Cardiac muscle cell (in vitro differentiated cells and primary cell): ENCODE results near the gene ATP4B. TPM values are rescaled to one million over a fixed set of nuclear protein-coding genes. Genes with fewer than 3 reads are reported as not detected.

Source experiments
- DNase-seq, 2 donors: peaks; one replicate each; pipeline versions ENCODE4 v3.0.0 to v3.0.0-alpha.2; 2010 to 2017; ENCODE audit warnings: low read depth in 1 of 2, low spot score in 1 of 2
- H3K27ac ChIP-seq: fragments of 200-600 bp; sonication (generic); 2 replicates; pipeline ENCODE4 v1.5.1; 2016
- H3K27me3 ChIP-seq: fragments of 200-600 bp; sonication (generic); 2 replicates; pipeline ENCODE4 v1.6.0; 2016; ENCODE audit warnings: control low read depth
- H3K36me3 ChIP-seq: fragments of 200-600 bp; sonication (generic); 2 replicates; pipeline ENCODE4 v1.5.1; 2016; ENCODE audit warnings: control low read depth
- H3K4me1 ChIP-seq: fragments of 200-600 bp; sonication (generic); 2 replicates; pipeline ENCODE4 v1.8.1; 2017; ENCODE audit warnings: low read depth, mild to moderate bottlenecking, mixed run types
- H3K4me3 ChIP-seq: fragments of 200-600 bp; sonication (generic); 2 replicates; pipeline ENCODE4 v1.5.1; 2016; ENCODE audit warnings: mild to moderate bottlenecking
- H3K9me3 ChIP-seq: fragments of 200-600 bp; sonication (generic); 2 replicates; pipeline ENCODE4 v1.5.1; 2017; ENCODE audit warnings: low read depth, mild to moderate bottlenecking, control low read depth
- CTCF ChIP-seq: IDR thresholded peaks from 2 replicates; pipeline ENCODE4 v1.5.1; 2012; ENCODE audit warnings: low read depth, mild to moderate bottlenecking, low read length
- polyA plus RNA-seq: library from polyadenylated mRNA; unstranded; fragments of >200 nt; fragmentation: Nextera tagmentation; extraction: Ambion mirVana; gene quantifications from 2 replicates; pipeline ENCODE4 v1.2.1, GENCODE V29; 2016
- total RNA-seq: library from RNA; depleted of rRNA; stranded (reverse); fragments of >200 nt; gene quantifications from 2 replicates; pipeline ENCODE4 v1.2.3, GENCODE V29; 2016

ATP4B gene
- total and polyA plus RNA-seq, 2 experiments from 2014 or later, result 0.29 TPM; not detected in 1

- Histone ChIP-seq H3K27me3 (no peaks in the 10 kb centered on the region), H3K4me3 (no peak overlapping the region), H3K36me3 (no peaks in the 10 kb centered on the region), H3K27ac (no peak overlapping the region), H3K4me1 (no peaks in the 10 kb centered on the region), H3K9me3 (no peaks in the 10 kb centered on the region)
- DNase-seq, result no peak
- no peak for TF ChIP-seq CTCF
Measured at GRCh38 chr13:113654591-113655345, 3.2 kb downstream of the ATP4B start.

DNA sequence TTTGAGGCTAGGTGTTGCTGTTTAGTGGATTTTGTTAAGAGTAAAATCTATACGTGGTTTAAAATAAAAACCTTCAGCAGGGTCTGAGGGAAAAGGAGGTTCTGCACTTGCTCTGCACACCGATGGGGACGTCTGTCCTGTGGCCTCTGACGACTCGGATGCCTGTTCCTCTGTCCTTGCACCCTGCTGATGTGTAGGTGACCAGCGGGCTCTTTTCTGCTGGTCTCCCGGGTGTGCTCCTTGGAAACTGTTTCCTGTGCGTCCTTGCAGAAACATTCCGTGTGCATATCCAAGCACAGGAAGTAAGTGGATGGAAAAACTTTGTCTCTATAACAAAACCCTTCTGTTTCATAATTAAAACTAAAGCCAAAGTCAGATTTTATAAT, 3.8 kb downstream of the ATP4B start:
- Histone ChIP-seq H3K9me3 (no peaks in the 10 kb centered on the region), H3K27me3 (no peaks in the 10 kb centered on the region), H3K36me3 (no peaks in the 10 kb centered on the region), H3K4me3 (no peak overlapping the region), H3K27ac (no peak overlapping the region), H3K4me1 (no peaks in the 10 kb centered on the region)
- DNase-seq, result no peak
- no peak for TF ChIP-seq CTCF

DNA sequence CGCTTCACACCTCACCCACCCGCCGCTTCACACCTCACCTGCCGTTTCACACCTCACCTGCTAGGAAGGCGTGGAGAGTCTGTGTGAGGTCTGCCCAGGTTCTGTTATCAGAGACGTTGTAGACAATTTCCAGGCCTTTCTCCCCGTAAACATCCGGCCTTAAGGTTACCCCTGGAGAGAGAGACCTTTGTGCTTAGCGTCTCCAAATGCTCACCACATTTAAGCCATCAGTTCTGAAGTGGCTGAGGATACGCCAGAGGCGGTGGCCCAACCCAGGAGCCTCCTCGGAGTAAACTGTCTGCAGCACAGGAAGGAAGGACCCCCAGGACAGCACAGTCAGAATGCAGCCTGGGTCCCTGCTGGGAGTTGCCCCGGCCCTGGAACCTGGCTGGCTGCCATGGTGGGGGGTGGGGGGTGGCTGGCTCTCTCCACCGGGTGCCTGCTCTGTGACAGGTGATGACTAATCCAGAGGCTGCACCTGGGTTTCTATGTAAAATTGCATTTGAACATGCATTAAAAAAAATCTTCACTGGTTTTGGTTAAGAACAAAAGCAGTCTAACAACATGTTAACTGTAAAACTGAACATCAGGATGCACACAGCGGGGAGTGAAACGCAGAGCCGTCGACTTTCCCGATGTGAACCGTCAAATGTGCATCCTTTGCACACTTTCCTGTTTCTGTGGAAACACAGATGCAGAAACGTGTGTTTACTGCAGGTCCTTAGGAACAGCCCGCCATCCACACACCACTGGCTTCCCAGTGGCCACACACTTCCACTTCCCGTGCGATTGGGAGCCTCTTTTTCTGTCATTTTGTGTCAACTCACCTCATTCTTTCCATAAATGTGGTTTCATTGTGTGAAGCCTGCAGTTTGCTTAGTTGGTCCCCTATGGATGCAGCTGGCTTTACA, 4.5 kb downstream of the ATP4B start:
- TF ChIP-seq CTCF, result no peak
- Histone ChIP-seq H3K27ac (no peak overlapping the region), H3K9me3 (no peaks in the 10 kb centered on the region), H3K4me3 (no peak overlapping the region), H3K4me1 (no peaks in the 10 kb centered on the region), H3K27me3 (no peaks in the 10 kb centered on the region), H3K36me3 (no peaks in the 10 kb centered on the region)
- no peak for DNase-seq

DNA sequence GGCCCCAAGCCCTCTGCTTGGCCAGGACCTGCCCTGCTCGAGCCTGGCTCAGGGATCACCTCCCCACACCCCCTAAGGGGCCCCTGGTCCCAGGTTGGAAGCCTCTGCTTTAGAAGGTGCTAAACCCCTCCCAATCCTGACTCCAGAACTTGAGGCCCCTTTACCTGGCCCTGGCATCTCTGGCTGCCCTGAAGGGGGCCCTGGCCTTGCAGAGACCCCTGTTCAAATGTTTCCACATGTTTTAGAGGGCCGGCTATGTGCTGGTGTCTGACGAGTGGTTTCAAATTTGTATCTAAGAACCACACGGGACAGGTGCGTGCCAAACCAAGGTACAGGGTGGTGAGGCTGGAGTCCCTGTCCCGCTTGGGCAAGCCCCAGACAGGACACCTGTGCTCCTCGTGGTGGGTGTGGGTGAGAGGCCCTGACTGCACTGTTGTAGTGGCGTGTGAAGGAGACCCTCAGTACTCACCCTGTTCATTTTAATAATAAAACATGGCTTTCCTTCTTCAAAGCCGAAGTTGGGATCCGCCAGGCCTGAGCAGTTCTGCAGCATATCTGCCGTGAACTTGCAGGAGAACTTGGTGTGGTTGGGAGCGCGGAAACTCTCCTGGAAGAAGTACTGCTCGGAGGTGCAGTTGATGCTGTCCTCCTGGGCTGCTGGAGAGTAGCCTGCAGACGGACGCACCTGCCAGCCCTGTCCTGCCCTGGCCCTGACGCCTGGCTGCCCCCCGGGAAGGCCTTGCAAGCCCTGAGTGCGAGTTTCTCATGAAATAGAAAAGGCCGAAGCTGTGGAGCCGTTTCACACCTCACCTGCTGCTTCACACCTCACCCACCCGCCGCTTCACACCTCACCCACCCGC, 5.4 kb downstream of the ATP4B start:
- no peaks in the 10 kb centered on the region for H3K9me3 ChIP-seq
- no peak for DNase-seq
- no peak for TF ChIP-seq CTCF

More for the DNA sequence above, 5.4 kb downstream of the ATP4B start:
- Histone ChIP-seq H3K4me1 (no peaks in the 10 kb centered on the region), H3K36me3 (no peaks in the 10 kb centered on the region), H3K27ac (no peak overlapping the region), H3K4me3 (no peak overlapping the region), H3K27me3 (no peaks in the 10 kb centered on the region)
